Uterus (tissue), 4 donors: Measurements from ENCODE around the gene UBTF. TPM values are rescaled to one million over a fixed set of nuclear protein-coding genes. Genes with fewer than 3 reads are reported as not detected.

Experiments used
- DNase-seq, 2 donors: peaks; one replicate each; pipeline ENCODE4 v3.0.0-alpha.2; 2019 to 2020
- H3K27ac ChIP-seq, 2 donors: fragments of 200-600 bp; sonication (generic); 1 replicate in 1 of 2; 2 replicates in 1 of 2; pipeline ENCODE4 v1.5.1; 2016 to 2018
- H3K27me3 ChIP-seq, 2 donors: fragments of 200-600 bp; sonication (generic); one replicate each; pipeline ENCODE4 v1.5.1; 2018 to 2019; ENCODE audit warnings: control low read depth in 1 of 2
- H3K36me3 ChIP-seq, 2 donors: fragments of 200-600 bp; sonication (generic); one replicate each; pipeline ENCODE4 v1.5.1; 2019; ENCODE audit warnings: control low read depth in 1 of 2
- H3K4me1 ChIP-seq, 2 donors: fragments of 200-600 bp; sonication (generic); one replicate each; pipeline ENCODE4 v1.5.1; 2018 to 2019; ENCODE audit warnings: control low read depth in 1 of 2
- H3K4me3 ChIP-seq, 2 donors: fragments of 200-600 bp; sonication (generic); 1 replicate in 1 of 2; 2 replicates in 1 of 2; pipeline ENCODE4 v1.5.1; 2018 to 2019; ENCODE audit warnings: mild to moderate bottlenecking in 1 of 2
- H3K9me3 ChIP-seq, 2 donors: fragments of 200-600 bp; sonication (generic); one replicate each; pipeline ENCODE4 v1.5.1; 2019; ENCODE audit warnings: control low read depth in 1 of 2
- CTCF ChIP-seq, 4 experiments: fragments of 200-600 bp in 2 of 4; fragments of 450-650 bp in 2 of 4; sonication (generic) in 2 of 4; IDR thresholded peaks; one replicate each; pipeline ENCODE4 v1.5.1; 2016 to 2019; ENCODE audit warnings: antibody characterized with exemption in 4 of 4, mild to moderate bottlenecking in 2 of 4, moderate library complexity in 1 of 4
- POLR2A ChIP-seq, 2 donors: fragments of 450-650 bp; IDR thresholded peaks; one replicate each; pipeline ENCODE4 v1.6.1; 2016; ENCODE audit warnings: antibody characterized with exemption in 2 of 2, mild to moderate bottlenecking in 1 of 2, moderate library complexity in 1 of 2
- intact Hi-C: fragments of 100-400 bp; cut with DNase I; formaldehyde crosslinking; loops from one replicate; pipeline ENCODE4 v1.15.1; 2023; ENCODE audit warnings: low total_unique reads
- total RNA-seq, 4 donors: library from RNA; depleted of rRNA in 3 of 4; stranded (reverse); fragments of >200 nt in 3 of 4; gene quantifications; one replicate each; pipeline versions ENCODE4 v1.1.0 to v1.2.4, GENCODE V29; 2014 to 2023
- donor health status: DM: yes; HTN: yes; CAD: no.

UBTF gene
- total RNA-seq, 4 donors from 2014 or later: 17.4 to 124 (median 72.9) TPM

- Histone ChIP-seq H3K9me3 (no peaks in the 10 kb centered on the region), H3K27me3 (no peaks in the 10 kb centered on the region), H3K27ac (no peak overlapping the region), H3K4me3 (no peak overlapping the region), H3K36me3 (no peaks in the 10 kb centered on the region), H3K4me1 (no peaks in the 10 kb centered on the region)
- intact Hi-C loops: no loop called here
- no peak for TF ChIP-seq CTCF (IDR thresholded peaks at IDR 0.05)
- no peak for TF ChIP-seq POLR2A (IDR thresholded peaks at IDR 0.05)
- DNase-seq: no peak
Measured at GRCh38 chr17:44236444-44236991, 17.0 kb upstream of the UBTF start.

GRCh38 chr17:44235583-44235936 lies 16.1 kb upstream of the UBTF start:
- no peak overlapping the region for H3K4me3 ChIP-seq
- no peaks in the 10 kb centered on the region for H3K4me1 ChIP-seq
- H3K27me3 ChIP-seq: no peaks in the 10 kb centered on the region
- DNase-seq: no peak
- no peak overlapping the region for H3K27ac ChIP-seq
- H3K36me3 ChIP-seq: no peaks in the 10 kb centered on the region
- TF ChIP-seq POLR2A (IDR thresholded peaks at IDR 0.05) (no peak), CTCF (IDR thresholded peaks at IDR 0.05) (no peak)
- H3K9me3 ChIP-seq: no peaks in the 10 kb centered on the region
- intact Hi-C loops: no loop called here

- Histone ChIP-seq H3K27ac (no peak overlapping the region), H3K4me3 (no peak overlapping the region)
- TF ChIP-seq POLR2A (IDR thresholded peaks at IDR 0.05) (no peak), CTCF (IDR thresholded peaks at IDR 0.05) (no peak)
Measured at GRCh38 chr17:44233582-44233981, 14.1 kb upstream of the UBTF start.

GRCh38 chr17:44232061-44232460 lies 12.6 kb upstream of the UBTF start:
- Histone ChIP-seq H3K27ac (no peak overlapping the region), H3K4me1 (no peaks in the 10 kb centered on the region), H3K9me3 (no peaks in the 10 kb centered on the region), H3K4me3 (no peak overlapping the region), H3K27me3 (no peaks in the 10 kb centered on the region), H3K36me3 (no peaks in the 10 kb centered on the region)
- intact Hi-C loops: no loop called here
- no peak for TF ChIP-seq CTCF (IDR thresholded peaks at IDR 0.05)
- no peak for TF ChIP-seq POLR2A (IDR thresholded peaks at IDR 0.05)
- DNase-seq: no peak

More at GRCh38 chr17:44233582-44233981, 14.1 kb upstream of the UBTF start:
- no peak for DNase-seq
- H3K27me3 ChIP-seq: no peaks in the 10 kb centered on the region
- H3K36me3 ChIP-seq: no peaks in the 10 kb centered on the region
- no peaks in the 10 kb centered on the region for H3K9me3 ChIP-seq
- no peaks in the 10 kb centered on the region for H3K4me1 ChIP-seq
- intact Hi-C loops: no loop called here

- Histone ChIP-seq H3K9me3 (no peaks in the 10 kb centered on the region), H3K4me1 (no peaks in the 10 kb centered on the region), H3K27me3 (no peaks in the 10 kb centered on the region), H3K27ac (no peak overlapping the region), H3K4me3 (no peak overlapping the region), H3K36me3 (no peaks in the 10 kb centered on the region)
- TF ChIP-seq POLR2A (IDR thresholded peaks at IDR 0.05) (no peak), CTCF (IDR thresholded peaks at IDR 0.05) (no peak)
- DNase-seq: no peak
- intact Hi-C loops: no loop called here
Measured at GRCh38 chr17:44230140-44230539, 10.7 kb upstream of the UBTF start.
